Lower leg skin (tissue), 3 donors: Measurements from ENCODE around the gene RAPGEF2.

Experiments
- POLR2A ChIP-seq, 2 donors: fragments of 450-650 bp; IDR thresholded peaks; one replicate each; pipeline ENCODE4 v1.6.1; 2016 to 2017; ENCODE audit warnings: antibody characterized with exemption in 2 of 2, mild to moderate bottlenecking in 1 of 2, moderate library complexity in 1 of 2
- TF ChIP-seq, protein P1 (sequence below), 3 donors: fragments of 450-650 bp; IDR thresholded peaks; one replicate each; pipeline ENCODE4 v1.5.1; 2016; ENCODE audit warnings: antibody characterized with exemption in 3 of 3, mild to moderate bottlenecking in 3 of 3, moderate library complexity in 2 of 3

DNA sequence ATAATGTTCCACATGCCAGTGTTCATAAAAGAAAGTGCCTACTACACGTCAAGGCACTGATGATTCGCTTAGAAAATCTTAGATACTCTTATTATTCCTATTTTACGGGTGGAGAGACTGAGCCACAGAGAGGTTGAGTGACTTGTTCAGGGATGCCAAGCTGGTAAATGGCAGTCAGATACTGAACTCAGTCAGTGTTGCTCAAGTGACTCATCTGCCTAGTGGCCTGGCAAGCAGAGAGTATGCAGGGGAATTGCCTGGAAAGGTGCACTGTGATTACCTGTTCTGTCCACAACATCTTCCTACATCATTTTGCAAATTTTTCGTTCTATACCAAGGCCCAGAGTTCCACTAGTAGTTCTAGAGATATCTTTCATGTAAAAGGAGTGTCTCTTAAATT lies 68.4 kb downstream of the RAPGEF2 start:
- TF ChIP-seq, protein P1, sequence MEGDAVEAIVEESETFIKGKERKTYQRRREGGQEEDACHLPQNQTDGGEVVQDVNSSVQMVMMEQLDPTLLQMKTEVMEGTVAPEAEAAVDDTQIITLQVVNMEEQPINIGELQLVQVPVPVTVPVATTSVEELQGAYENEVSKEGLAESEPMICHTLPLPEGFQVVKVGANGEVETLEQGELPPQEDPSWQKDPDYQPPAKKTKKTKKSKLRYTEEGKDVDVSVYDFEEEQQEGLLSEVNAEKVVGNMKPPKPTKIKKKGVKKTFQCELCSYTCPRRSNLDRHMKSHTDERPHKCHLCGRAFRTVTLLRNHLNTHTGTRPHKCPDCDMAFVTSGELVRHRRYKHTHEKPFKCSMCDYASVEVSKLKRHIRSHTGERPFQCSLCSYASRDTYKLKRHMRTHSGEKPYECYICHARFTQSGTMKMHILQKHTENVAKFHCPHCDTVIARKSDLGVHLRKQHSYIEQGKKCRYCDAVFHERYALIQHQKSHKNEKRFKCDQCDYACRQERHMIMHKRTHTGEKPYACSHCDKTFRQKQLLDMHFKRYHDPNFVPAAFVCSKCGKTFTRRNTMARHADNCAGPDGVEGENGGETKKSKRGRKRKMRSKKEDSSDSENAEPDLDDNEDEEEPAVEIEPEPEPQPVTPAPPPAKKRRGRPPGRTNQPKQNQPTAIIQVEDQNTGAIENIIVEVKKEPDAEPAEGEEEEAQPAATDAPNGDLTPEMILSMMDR (IDR thresholded peaks at IDR 0.05), result no peak
- no peak for TF ChIP-seq POLR2A (IDR thresholded peaks at IDR 0.05)
